H1 (cell line): ENCODE data around the gene TSPEAR.

Experiments used
- GTF2F1 ChIP-seq: IDR thresholded peaks from 2 replicates; pipeline ENCODE4 v1.6.1; 2012; ENCODE audit warnings: low read depth, low read length, improper control_type of control experiment, borderline replicate concordance
- RFX5 ChIP-seq: IDR thresholded peaks from 2 replicates; pipeline ENCODE4 v1.6.1; 2011; ENCODE audit warnings: low read depth, low read length, improper control_type of control experiment, borderline replicate concordance

DNA sequence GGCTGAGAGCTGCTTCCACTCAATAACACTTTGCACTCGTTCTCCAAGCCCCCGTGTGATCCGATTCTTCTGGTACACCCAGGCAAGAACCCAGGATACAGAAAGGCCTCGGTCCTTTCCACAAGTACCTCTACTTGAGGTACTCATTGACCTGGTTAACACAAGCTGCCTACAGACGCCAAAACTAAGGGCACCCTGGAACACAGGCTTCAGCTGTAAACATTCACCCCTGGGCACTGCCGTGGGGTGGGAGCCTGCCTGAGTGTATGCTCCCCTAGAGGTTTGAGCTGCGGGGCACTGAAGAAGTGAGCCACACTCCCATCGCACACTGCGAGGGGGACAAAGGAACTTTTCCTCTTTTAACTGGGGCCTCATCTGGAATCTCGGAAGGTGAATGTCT is 225.6 kb downstream of the TSPEAR start:
- TF ChIP-seq GTF2F1 (no peak), RFX5 (no peak)
